Neural cell (in vitro differentiated cells): ENCODE data around the gene ZBTB40.

Experiments used
- EP300 ChIP-seq: fragments of 450-650 bp; conservative IDR thresholded peaks from 2 replicates; pipeline ENCODE4 v1.6.1; 2014; ENCODE audit warnings: antibody characterized with exemption, mild to moderate bottlenecking, moderate library complexity; ENCODE audit not compliant: poor library complexity, severe bottlenecking
- EZH2 ChIP-seq: fragments of 200-600, 300-800 bp; shearing (Covaris generic), sonication (generic); IDR thresholded peaks from 2 replicates; pipeline ENCODE4 v1.6.1; 2014; ENCODE audit warnings: antibody characterized with exemption, low read length, borderline replicate concordance, mild to moderate bottlenecking; ENCODE audit not compliant: insufficient read depth, poor library complexity, severe bottlenecking
- MXI1 ChIP-seq: fragments of 450-650 bp; conservative IDR thresholded peaks from 2 replicates; pipeline ENCODE4 v1.6.1; 2014; ENCODE audit warnings: antibody characterized with exemption, mild to moderate bottlenecking; ENCODE audit not compliant: poor library complexity, severe bottlenecking
- POLR2AphosphoS5 ChIP-seq: IDR thresholded peaks from 2 replicates; pipeline ENCODE4 v1.6.1; 2012
- RAD21 ChIP-seq: fragments of 450-650 bp; conservative IDR thresholded peaks from 2 replicates; pipeline ENCODE4 v1.6.1; 2014; ENCODE audit warnings: antibody characterized with exemption, mild to moderate bottlenecking, moderate library complexity
- SMC3 ChIP-seq: fragments of 450-650 bp; conservative IDR thresholded peaks from 2 replicates; pipeline ENCODE4 v1.6.1; 2014; ENCODE audit warnings: antibody characterized with exemption, mild to moderate bottlenecking, moderate library complexity; ENCODE audit not compliant: poor library complexity
- TAF1 ChIP-seq: IDR thresholded peaks from 2 replicates; pipeline ENCODE4 v1.6.1; 2012; ENCODE audit warnings: low read depth
- TF ChIP-seq, protein P1 (sequence below): fragments of 450-650 bp; IDR thresholded peaks from 2 replicates; pipeline ENCODE4 v1.5.1; 2014; ENCODE audit warnings: antibody characterized with exemption, mild to moderate bottlenecking, moderate library complexity; ENCODE audit not compliant: poor library complexity, severe bottlenecking
- TF ChIP-seq, protein P2 (sequence below): IDR thresholded peaks from 2 replicates; pipeline ENCODE4 v1.6.1; 2012; ENCODE audit warnings: borderline replicate concordance

DNA sequence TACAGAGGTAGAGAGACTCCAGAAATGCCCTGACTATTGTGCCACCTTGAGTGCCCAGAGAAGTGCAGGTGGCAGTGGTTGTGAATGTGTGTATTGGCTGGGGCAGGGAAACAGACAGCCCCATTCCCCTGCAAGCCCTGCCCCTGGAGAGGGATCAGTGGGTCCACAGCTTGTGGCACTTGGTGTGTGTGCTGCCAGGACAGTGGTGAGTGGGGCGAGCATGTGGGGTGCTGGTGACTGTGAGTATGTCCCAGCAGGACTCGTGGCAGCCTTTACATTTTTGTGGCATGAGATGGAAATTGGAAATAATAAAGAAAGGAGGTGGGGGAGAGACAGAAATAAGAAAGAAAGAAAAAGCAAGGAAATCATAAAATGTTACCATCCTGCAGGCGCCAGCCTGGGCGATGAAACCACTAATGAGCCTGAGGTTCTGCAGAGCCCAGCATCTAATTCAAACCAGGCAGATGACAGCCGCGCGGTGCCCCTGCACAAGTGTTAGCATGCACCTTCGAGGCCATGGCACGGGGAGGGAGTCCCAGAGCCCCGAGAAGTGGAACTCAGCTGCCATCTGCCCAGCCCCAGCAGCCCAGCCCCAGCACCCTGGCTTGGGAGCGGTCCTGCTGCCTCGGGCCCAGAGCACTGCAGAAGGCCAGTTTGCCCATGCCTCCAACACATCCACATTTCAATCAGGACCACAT, 49.1 kb upstream of the ZBTB40 start:
- TF ChIP-seq, protein P1, sequence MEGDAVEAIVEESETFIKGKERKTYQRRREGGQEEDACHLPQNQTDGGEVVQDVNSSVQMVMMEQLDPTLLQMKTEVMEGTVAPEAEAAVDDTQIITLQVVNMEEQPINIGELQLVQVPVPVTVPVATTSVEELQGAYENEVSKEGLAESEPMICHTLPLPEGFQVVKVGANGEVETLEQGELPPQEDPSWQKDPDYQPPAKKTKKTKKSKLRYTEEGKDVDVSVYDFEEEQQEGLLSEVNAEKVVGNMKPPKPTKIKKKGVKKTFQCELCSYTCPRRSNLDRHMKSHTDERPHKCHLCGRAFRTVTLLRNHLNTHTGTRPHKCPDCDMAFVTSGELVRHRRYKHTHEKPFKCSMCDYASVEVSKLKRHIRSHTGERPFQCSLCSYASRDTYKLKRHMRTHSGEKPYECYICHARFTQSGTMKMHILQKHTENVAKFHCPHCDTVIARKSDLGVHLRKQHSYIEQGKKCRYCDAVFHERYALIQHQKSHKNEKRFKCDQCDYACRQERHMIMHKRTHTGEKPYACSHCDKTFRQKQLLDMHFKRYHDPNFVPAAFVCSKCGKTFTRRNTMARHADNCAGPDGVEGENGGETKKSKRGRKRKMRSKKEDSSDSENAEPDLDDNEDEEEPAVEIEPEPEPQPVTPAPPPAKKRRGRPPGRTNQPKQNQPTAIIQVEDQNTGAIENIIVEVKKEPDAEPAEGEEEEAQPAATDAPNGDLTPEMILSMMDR = no peak
- no peak for TF ChIP-seq POLR2AphosphoS5
- TF ChIP-seq SMC3 = no peak
- TF ChIP-seq MXI1 = no peak
- no peak for TF ChIP-seq RAD21
- TF ChIP-seq EP300 = no peak
- TF ChIP-seq EZH2 = no peak
- TF ChIP-seq, protein P2, sequence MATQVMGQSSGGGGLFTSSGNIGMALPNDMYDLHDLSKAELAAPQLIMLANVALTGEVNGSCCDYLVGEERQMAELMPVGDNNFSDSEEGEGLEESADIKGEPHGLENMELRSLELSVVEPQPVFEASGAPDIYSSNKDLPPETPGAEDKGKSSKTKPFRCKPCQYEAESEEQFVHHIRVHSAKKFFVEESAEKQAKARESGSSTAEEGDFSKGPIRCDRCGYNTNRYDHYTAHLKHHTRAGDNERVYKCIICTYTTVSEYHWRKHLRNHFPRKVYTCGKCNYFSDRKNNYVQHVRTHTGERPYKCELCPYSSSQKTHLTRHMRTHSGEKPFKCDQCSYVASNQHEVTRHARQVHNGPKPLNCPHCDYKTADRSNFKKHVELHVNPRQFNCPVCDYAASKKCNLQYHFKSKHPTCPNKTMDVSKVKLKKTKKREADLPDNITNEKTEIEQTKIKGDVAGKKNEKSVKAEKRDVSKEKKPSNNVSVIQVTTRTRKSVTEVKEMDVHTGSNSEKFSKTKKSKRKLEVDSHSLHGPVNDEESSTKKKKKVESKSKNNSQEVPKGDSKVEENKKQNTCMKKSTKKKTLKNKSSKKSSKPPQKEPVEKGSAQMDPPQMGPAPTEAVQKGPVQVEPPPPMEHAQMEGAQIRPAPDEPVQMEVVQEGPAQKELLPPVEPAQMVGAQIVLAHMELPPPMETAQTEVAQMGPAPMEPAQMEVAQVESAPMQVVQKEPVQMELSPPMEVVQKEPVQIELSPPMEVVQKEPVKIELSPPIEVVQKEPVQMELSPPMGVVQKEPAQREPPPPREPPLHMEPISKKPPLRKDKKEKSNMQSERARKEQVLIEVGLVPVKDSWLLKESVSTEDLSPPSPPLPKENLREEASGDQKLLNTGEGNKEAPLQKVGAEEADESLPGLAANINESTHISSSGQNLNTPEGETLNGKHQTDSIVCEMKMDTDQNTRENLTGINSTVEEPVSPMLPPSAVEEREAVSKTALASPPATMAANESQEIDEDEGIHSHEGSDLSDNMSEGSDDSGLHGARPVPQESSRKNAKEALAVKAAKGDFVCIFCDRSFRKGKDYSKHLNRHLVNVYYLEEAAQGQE = no peak
- TF ChIP-seq TAF1 = no peak
